Measurements from ENCODE around the gene RASAL2.

GRCh38 chr1:178529364-178530036 lies 435.6 kb downstream of the RASAL2 start:
- TF ChIP-seq, protein P1, sequence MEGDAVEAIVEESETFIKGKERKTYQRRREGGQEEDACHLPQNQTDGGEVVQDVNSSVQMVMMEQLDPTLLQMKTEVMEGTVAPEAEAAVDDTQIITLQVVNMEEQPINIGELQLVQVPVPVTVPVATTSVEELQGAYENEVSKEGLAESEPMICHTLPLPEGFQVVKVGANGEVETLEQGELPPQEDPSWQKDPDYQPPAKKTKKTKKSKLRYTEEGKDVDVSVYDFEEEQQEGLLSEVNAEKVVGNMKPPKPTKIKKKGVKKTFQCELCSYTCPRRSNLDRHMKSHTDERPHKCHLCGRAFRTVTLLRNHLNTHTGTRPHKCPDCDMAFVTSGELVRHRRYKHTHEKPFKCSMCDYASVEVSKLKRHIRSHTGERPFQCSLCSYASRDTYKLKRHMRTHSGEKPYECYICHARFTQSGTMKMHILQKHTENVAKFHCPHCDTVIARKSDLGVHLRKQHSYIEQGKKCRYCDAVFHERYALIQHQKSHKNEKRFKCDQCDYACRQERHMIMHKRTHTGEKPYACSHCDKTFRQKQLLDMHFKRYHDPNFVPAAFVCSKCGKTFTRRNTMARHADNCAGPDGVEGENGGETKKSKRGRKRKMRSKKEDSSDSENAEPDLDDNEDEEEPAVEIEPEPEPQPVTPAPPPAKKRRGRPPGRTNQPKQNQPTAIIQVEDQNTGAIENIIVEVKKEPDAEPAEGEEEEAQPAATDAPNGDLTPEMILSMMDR (IDR thresholded peaks at IDR 0.05), result no peak
- TF ChIP-seq POLR2A (IDR thresholded peaks at IDR 0.05), result no peak
- no peak for TF ChIP-seq EP300 (IDR thresholded peaks at IDR 0.05)
